ENCODE data around the gene SNAPIN. TPM values are rescaled to one million over a fixed set of nuclear protein-coding genes. Genes with fewer than 3 reads are reported as not detected.

The SNAPIN gene
- total RNA-seq, 1 experiment from 2014 or later, result 23.4 TPM

- no peak for TF ChIP-seq TP53 (CRISPR knock-in tag; IDR thresholded peaks at IDR 0.05)
- no peak for TF ChIP-seq NR1H2 (CRISPR knock-in tag; IDR thresholded peaks at IDR 0.05)
- no peak for TF ChIP-seq ATF1 (CRISPR knock-in tag; IDR thresholded peaks at IDR 0.05)
- no peak for TF ChIP-seq ZNF423 (CRISPR knock-in tag; IDR thresholded peaks at IDR 0.05)
- no peak for TF ChIP-seq ZNF425 (CRISPR knock-in tag; conservative IDR thresholded peaks at IDR 0.05)
- no peak for TF ChIP-seq ZBTB43 (CRISPR knock-in tag; IDR thresholded peaks at IDR 0.05)
- TF ChIP-seq CDX4 (CRISPR knock-in tag; IDR thresholded peaks at IDR 0.05; ENCODE audit: borderline replicate concordance), result no peak
- TF ChIP-seq EMX1 (CRISPR knock-in tag; IDR thresholded peaks at IDR 0.05), result no peak
- no peak for TF ChIP-seq NR2C2 (CRISPR knock-in tag; IDR thresholded peaks at IDR 0.05)
Observed at GRCh38 chr1:153684892-153685291, 26.4 kb downstream of the SNAPIN start (continued).

GRCh38 chr1:153685544-153686340 lies 27.2 kb downstream of the SNAPIN start:
- ChIA-PET POLR2A (interaction anchor here (0.9 kb wide), 1 partner anchor 83 kb away, joined by 3 read pairs; no protein-coding TSS in a partner anchor), CTCF (interaction anchor here (0.6 to 2.5 kb wide), 2 partner anchors 8 to 48 kb away, joined by 3 to 5 read pairs; no protein-coding TSS in a partner anchor)
- no peaks in the 10 kb centered on the region for H3K9me3 Mint-ChIP-seq
- H3K27ac Mint-ChIP-seq, result no peak overlapping the region; the same call in 1 of the 2 replicates
- no peak overlapping the region for H3K4me3 Mint-ChIP-seq
- H3K36me3 Mint-ChIP-seq, result peaks cover 12% of the 10 kb centered on the region
- TF ChIP-seq EMX1 (CRISPR knock-in tag; IDR thresholded peaks at IDR 0.05) (no peak), ERG (CRISPR knock-in tag; IDR thresholded peaks at IDR 0.05) (no peak), ZNF263 (CRISPR knock-in tag; IDR thresholded peaks at IDR 0.05; ENCODE audit: low read depth) (no peak), SP1 (CRISPR knock-in tag; conservative IDR thresholded peaks at IDR 0.05) (no peak), FOXP1 (CRISPR knock-in tag; IDR thresholded peaks at IDR 0.05; ENCODE audit: borderline replicate concordance) (no peak), CREM (CRISPR knock-in tag; IDR thresholded peaks at IDR 0.05) (no peak), ZNF532 (CRISPR knock-in tag; IDR thresholded peaks at IDR 0.05; ENCODE audit: borderline replicate concordance) (no peak), ZNF396 (CRISPR knock-in tag; IDR thresholded peaks at IDR 0.05; ENCODE audit: borderline replicate concordance) (no peak), RORB (CRISPR knock-in tag; IDR thresholded peaks at IDR 0.05) (no peak), ZNF219 (CRISPR knock-in tag; IDR thresholded peaks at IDR 0.05; ENCODE audit: borderline replicate concordance) (no peak), AR (CRISPR knock-in tag; IDR thresholded peaks at IDR 0.05) (no peak), MLX (CRISPR knock-in tag; IDR thresholded peaks at IDR 0.05) (no peak), NFATC4 (CRISPR knock-in tag; IDR thresholded peaks at IDR 0.05) (no peak)
- ATAC-seq, result no peak
- no peak for DNase-seq (ENCODE audit: low spot score)
- H3K4me1 Mint-ChIP-seq, result peaks cover 5% of the 10 kb centered on the region
- peaks cover under 1% of the 10 kb centered on the region for H3K27me3 Mint-ChIP-seq (ENCODE audit: low read depth)

Measured in WTC11 (cell line).